Spinal cord (tissue), 10 donors: ENCODE results near the gene DUS1L. TPM values are rescaled to one million over a fixed set of nuclear protein-coding genes. Genes with fewer than 3 reads are reported as not detected.

Source experiments
- DNase-seq, 6 donors: peaks; one replicate each; pipeline versions ENCODE4 v3.0.0 to v3.0.0-alpha.2; 2013 to 2015; ENCODE audit warnings: low spot score in 6 of 6, low read depth in 4 of 6
- H3K27ac ChIP-seq: one replicate; pipeline ENCODE4 v1.5.1; 2013; ENCODE audit warnings: low read depth, low read length, control low read depth
- H3K27me3 ChIP-seq: one replicate; pipeline ENCODE4 v1.6.1; 2013; ENCODE audit warnings: low read length; ENCODE audit not compliant: control insufficient read depth, insufficient read depth
- H3K36me3 ChIP-seq: one replicate; pipeline ENCODE4 v1.6.1; 2013; ENCODE audit warnings: low read length; ENCODE audit not compliant: control insufficient read depth, insufficient read depth
- H3K4me1 ChIP-seq: one replicate; pipeline ENCODE4 v1.6.1; 2013; ENCODE audit warnings: low read length; ENCODE audit not compliant: control insufficient read depth, insufficient read depth
- H3K4me3 ChIP-seq: one replicate; pipeline ENCODE4 v1.5.1; 2013; ENCODE audit warnings: low read depth, low read length, control low read depth
- H3K9me3 ChIP-seq: one replicate; pipeline ENCODE4 v1.6.1; 2013; ENCODE audit warnings: low read length; ENCODE audit not compliant: control insufficient read depth, insufficient read depth
- WGBS: methylation state at CpG from one replicate; pipeline ENCODE4 v1.1.5; 2013; ENCODE audit warnings: missing lambda C conversion rate; ENCODE audit not compliant: insufficient coverage; 5-methylcytosine and 5-hydroxymethylcytosine counted together
- polyA plus RNA-seq, 2 donors: library from polyadenylated mRNA; unstranded; fragments of 120-200 nt; gene quantifications; one replicate each; pipeline ENCODE4 v1.2.1, GENCODE V29; 2013; ENCODE audit not compliant: insufficient read length in 2 of 2
- total RNA-seq, 2 donors: library from RNA; depleted of rRNA in 1 of 2; stranded (reverse); fragments of 120-200 nt in 1 of 2; fragments of >200 nt in 1 of 2; gene quantifications; one replicate each; pipeline versions ENCODE4 v1.2.3 to v1.2.4, GENCODE V29; 2013 to 2014
- donor health status: healthy.

DUS1L gene
- total and polyA plus RNA-seq, 4 donors = 18.9 to 85.1 (median 57.7) TPM

DNA sequence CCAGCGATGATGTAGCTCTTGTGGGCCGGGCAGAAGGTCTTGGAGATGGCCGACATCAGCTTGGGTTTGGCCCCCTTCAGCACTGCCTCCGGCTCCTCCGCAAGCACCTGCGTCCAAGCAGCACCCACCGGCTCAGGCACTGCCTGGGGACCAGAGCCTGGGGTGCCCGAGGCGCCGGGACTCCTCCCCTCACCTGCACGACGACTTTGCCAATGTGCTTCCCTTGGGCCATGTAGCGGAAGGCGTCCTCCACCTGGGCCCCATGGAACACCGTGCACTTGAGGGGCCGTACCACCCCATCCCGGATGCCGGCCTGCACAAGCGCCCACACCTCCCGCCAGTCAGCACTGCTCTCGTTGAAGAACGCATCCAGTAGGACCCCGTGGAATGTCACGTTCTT, 17.4 kb upstream of the DUS1L start:
- Histone ChIP-seq H3K27me3 (no peaks in the 10 kb centered on the region), H3K4me3 (no peak overlapping the region), H3K9me3 (no peaks in the 10 kb centered on the region), H3K27ac (no peak overlapping the region), H3K36me3 (peaks cover 100% of the 10 kb centered on the region), H3K4me1 (peaks cover 2% of the 10 kb centered on the region)
- WGBS = 97% methylated on average over 24 of the region's 24 CpGs
- DNase-seq = no peak

DNA sequence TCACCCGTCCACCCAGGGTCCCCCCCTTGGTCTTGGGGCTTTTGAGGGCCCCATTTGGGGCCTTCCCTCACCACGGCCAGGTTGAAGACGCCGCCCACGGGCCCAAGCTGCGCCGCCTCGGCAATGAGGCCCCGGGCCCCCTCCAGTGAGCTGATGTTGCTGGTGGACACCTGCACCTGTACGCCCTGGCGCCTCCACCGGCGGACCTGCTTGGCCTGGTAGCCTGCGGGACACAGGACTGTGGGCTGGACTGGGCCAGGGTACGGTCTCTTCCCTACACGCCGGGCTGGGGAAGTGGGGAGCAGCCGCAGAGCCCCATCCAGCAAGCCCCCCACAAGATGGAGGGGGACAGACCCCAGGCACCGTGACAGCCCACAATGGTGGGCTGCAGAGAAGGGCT, 16.9 kb upstream of the DUS1L start:
- no peaks in the 10 kb centered on the region for H3K9me3 ChIP-seq
- DNase-seq = no peak
- 94% methylated on average over 19 of the region's 19 CpGs for WGBS
- peaks cover 8% of the 10 kb centered on the region for H3K4me1 ChIP-seq
- H3K36me3 ChIP-seq = peaks cover 100% of the 10 kb centered on the region
- H3K27me3 ChIP-seq = no peaks in the 10 kb centered on the region
- H3K27ac ChIP-seq = no peak overlapping the region
- H3K4me3 ChIP-seq = no peak overlapping the region

DNA sequence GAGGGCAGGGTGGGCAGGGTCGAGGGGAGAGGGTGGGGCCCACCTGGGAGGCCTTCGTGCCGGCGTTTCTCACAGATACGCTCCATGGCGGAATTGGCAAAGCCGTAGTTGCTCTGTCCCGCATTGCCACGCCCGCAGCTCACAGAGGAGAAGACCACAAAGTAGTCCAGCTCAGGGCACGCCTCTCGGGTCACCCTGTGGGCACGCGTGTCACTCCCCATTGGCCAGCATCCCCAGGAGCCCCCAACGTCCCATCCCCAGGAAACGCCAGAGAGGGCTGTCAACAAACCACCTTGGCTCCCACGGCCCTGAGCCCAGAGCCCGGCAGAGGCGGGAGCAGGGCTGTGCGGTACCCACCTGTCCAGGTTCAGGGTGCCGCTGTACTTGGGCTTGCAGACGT, 16.4 kb upstream of the DUS1L start:
- DNase-seq = no peak

DNA sequence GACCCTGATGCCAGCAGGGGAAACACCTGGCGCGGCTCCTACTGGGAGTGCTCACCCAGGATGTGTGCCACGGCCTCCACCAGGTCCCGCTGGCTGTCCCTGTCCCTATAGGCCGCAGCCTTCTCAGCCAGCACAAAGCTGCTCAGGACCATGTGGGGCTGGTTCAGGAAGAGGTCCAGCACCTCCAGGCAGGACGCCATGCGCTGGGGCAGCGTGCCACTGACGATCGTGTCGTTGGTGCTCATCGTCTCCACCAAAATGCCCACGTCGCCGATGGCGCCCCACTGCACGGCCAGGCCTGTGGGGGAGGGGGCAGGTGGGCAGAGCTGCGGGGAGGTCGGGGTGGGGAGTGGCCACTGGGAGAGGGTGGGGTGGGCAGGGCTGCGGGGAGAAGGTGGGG, 15.9 kb upstream of the DUS1L start:
- WGBS = 86% methylated on average over 15 of the region's 20 CpGs
- no peak overlapping the region for H3K27ac ChIP-seq
- peaks cover 11% of the 10 kb centered on the region for H3K4me1 ChIP-seq
- peaks cover 97% of the 10 kb centered on the region for H3K36me3 ChIP-seq
- no peak overlapping the region for H3K4me3 ChIP-seq
- DNase-seq = no peak
- H3K9me3 ChIP-seq = no peaks in the 10 kb centered on the region
- no peaks in the 10 kb centered on the region for H3K27me3 ChIP-seq

More for the DNA sequence above, 16.4 kb upstream of the DUS1L start:
- Histone ChIP-seq H3K27me3 (no peaks in the 10 kb centered on the region), H3K4me1 (peaks cover 10% of the 10 kb centered on the region), H3K9me3 (no peaks in the 10 kb centered on the region), H3K27ac (no peak overlapping the region), H3K36me3 (peaks cover 100% of the 10 kb centered on the region), H3K4me3 (no peak overlapping the region)
- 92% methylated on average over 22 of the region's 22 CpGs for WGBS

DNA sequence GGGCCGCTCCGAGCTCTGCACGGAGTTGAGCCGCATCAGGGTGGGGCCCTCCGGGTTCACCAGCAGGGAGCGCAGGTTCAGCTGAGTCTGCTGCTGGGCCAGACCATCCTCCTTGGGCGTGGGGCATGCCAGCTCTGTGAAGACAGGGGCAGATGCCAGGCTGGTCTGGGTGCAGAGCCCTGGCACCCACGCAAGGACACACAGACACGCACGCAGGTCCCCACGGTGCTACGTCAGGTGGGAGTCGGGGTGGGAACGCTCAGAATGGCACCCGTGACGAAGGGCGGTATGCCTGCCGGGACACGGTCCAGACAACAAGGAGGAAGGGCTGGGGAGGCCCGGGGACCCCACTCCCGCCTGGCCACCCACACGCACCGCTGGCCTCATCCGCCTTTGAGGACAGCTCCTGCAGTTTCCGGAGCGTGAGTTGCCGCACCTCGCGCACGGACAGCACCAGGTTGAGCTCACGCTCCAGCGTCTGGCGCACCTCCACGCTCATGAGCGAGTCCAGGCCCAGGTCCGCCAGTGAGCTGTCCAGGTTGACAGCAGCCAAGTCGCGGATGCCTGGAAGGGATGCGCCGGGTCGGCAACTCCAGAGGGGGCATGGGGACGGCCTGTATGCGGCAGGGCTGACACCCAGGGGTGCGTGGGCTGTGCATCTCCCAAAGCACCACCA, 15.3 kb upstream of the DUS1L start:
- H3K27ac ChIP-seq = no peak overlapping the region
- H3K36me3 ChIP-seq = peaks cover 91% of the 10 kb centered on the region
- H3K9me3 ChIP-seq = no peaks in the 10 kb centered on the region

DNA sequence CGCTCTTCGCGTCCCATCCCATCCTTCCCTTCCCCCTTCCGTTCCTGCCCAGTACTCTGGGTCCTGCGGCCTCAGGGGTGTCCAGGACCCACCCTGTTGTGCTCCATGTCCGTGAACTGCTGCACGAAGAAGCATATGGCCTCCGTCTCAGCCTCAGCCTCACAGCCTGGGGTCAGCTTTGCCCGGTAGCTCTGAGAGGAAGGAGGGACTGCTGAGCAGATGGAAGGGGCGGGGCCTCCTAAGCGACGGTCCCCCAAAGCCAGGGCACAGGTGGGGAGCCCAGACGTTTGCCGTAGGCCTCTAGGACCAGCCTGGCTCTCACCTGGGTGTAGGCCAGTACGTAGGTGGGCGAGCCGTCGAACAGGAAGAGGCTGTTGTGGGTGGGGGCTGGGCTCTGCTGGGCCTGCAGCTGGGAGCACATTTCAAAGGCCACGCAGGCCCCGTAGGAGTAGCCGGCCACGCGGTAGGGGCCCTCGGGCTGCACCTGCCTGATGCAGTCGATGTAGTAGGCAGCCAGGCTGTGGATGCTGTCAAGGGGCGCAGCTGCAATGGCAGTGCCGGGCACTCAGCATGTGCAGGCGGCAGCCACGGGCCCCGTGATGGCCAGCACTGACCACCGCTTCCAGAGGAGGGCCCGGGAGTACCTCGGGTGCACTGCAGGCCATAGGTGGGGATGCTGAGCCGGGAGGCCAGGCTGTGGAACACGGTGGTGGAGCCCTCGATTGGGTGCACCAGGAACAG, 14.6 kb upstream of the DUS1L start:
- no peaks in the 10 kb centered on the region for H3K27me3 ChIP-seq
- no peak overlapping the region for H3K27ac ChIP-seq
- WGBS = 92% methylated on average over 36 of the region's 36 CpGs
- H3K36me3 ChIP-seq = peaks cover 84% of the 10 kb centered on the region
- DNase-seq = no peak
- H3K9me3 ChIP-seq = no peaks in the 10 kb centered on the region
- H3K4me3 ChIP-seq = no peak overlapping the region
- H3K4me1 ChIP-seq = peaks cover 11% of the 10 kb centered on the region

More for the DNA sequence above, 15.3 kb upstream of the DUS1L start:
- Histone ChIP-seq H3K4me1 (peaks cover 11% of the 10 kb centered on the region), H3K27me3 (no peaks in the 10 kb centered on the region), H3K4me3 (no peak overlapping the region)
- no peak for DNase-seq
- 96% methylated on average over 44 of the region's 44 CpGs for WGBS

DNA sequence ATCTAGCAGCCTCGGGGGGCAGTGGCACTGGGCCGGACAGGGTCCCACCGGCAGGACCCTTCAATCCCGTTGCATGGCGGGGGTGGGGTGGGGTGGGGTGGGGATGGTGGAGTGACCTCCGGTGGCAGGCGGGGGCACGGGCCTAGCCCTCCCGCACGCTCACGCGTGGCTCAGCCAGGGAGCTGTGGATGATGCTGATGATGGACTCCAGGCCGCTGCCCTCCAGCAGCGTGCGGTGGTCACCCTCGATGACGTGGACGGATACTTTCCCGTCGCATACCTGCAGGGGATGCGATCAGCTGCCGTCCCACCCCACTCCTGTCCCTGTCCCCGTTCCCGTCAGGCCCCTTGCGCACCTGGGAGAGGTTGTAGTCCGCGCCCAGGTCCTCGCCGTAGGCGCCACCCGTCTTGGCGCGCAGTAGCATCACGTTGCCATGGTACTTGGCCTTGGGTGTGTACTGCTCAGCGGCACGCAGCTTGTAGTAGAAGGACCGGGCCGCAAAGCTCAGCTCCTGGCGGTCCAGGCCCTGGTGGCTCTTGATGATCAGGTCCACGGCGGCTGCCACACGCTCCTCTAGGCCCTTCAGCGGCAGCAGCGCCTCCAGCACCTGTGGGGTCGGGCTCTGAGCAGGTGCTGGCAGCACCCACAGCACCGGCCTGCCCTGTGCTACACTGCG, 13.5 kb upstream of the DUS1L start:
- Histone ChIP-seq H3K9me3 (no peaks in the 10 kb centered on the region), H3K27ac (no peak overlapping the region), H3K4me1 (peaks cover 11% of the 10 kb centered on the region), H3K27me3 (no peaks in the 10 kb centered on the region), H3K4me3 (no peak overlapping the region), H3K36me3 (peaks cover 73% of the 10 kb centered on the region)
- 94% methylated on average over 40 of the region's 47 CpGs for WGBS
- DNase-seq = no peak

DNA sequence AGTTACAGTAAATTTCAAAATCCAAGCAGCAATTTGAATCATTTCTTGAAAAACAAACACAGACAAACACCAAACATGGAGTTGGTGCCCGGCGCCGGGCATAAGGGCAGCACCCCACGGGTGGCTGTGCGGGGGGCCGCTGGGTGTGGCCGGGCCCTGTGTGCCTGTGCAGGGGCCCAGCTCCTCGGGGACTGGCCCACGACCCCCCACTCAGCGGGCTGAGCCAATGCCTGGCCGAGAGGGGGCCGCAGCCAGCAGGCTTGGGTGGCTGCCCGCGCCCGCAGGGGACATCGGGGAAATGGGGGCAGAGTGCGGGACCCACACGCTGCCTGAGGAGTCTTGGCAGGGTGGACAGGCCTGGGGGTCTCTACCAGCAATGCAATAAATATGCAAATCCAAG, 12.8 kb upstream of the DUS1L start:
- WGBS = 88% methylated on average over 17 of the region's 18 CpGs
- peaks cover 66% of the 10 kb centered on the region for H3K36me3 ChIP-seq
- H3K9me3 ChIP-seq = no peaks in the 10 kb centered on the region

DNA sequence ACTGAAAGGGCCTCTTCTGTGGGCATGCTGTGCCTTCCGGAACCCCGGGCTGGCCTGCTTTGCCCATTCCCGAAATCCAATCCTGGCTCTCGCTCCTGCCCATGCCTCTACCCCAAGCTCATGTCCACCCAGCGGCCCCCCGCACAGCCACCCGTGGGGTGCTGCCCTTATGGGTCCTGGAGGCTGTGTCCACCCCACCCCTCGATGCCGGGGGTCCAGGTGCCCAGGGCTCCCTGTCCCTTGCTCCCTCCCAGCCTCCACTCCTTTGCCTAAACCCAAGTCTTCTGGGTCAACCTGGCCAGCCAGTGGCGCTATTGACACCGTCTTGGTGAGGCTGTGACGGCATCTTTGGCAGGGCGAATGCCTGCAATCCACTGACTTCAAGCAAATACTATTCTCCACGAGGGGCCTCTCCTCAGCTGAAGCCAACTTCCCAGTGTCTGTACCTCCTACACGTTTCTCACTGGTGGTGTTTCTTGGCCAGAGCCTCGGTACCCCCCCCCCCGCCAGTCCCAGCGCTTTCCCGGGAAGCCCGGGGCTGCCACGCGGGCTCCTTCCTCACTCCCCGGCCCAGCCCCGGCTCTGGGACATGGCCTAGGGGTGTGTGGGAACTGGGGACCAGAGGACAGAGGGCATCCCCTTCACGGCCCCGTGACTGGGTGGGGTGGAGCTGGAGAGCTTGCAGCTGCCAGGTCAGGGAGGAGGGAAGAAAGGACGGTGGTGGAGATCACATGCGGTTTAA, 12.2 kb upstream of the DUS1L start:
- H3K27ac ChIP-seq = no peak overlapping the region
- peaks cover 59% of the 10 kb centered on the region for H3K36me3 ChIP-seq
- no peaks in the 10 kb centered on the region for H3K9me3 ChIP-seq
- no peaks in the 10 kb centered on the region for H3K27me3 ChIP-seq
- peak in 1 of 6 donors; percentile 35 for DNase-seq
- peaks cover 11% of the 10 kb centered on the region for H3K4me1 ChIP-seq
- H3K4me3 ChIP-seq = no peak overlapping the region
- WGBS = 63% methylated on average over 19 of the region's 28 CpGs

More for the DNA sequence above, 12.8 kb upstream of the DUS1L start:
- Histone ChIP-seq H3K4me1 (peaks cover 11% of the 10 kb centered on the region), H3K4me3 (no peak overlapping the region), H3K27ac (no peak overlapping the region), H3K27me3 (no peaks in the 10 kb centered on the region)
- no peak for DNase-seq
